PFSK-1 (cell line): Measurements from ENCODE around the gene PLXND1.

Source experiments
- SIN3A ChIP-seq: IDR thresholded peaks from 2 replicates; pipeline ENCODE4 v1.6.1; 2012; ENCODE audit warnings: mild to moderate bottlenecking, low read length, moderate library complexity, borderline replicate concordance; ENCODE audit not compliant: insufficient read depth
- TF ChIP-seq, protein P1 (sequence below), 2 experiments: IDR thresholded peaks; 2 replicates each; pipeline versions ENCODE4 v1.6.1 to v1.8.0; 2011 to 2012; ENCODE audit warnings: low read depth in 2 of 2, low read length in 2 of 2, control low read depth in 1 of 2, inconsistent platforms in 1 of 2, mild to moderate bottlenecking in 1 of 2, moderate library complexity in 1 of 2; ENCODE audit not compliant: insufficient read depth in 1 of 2

DNA sequence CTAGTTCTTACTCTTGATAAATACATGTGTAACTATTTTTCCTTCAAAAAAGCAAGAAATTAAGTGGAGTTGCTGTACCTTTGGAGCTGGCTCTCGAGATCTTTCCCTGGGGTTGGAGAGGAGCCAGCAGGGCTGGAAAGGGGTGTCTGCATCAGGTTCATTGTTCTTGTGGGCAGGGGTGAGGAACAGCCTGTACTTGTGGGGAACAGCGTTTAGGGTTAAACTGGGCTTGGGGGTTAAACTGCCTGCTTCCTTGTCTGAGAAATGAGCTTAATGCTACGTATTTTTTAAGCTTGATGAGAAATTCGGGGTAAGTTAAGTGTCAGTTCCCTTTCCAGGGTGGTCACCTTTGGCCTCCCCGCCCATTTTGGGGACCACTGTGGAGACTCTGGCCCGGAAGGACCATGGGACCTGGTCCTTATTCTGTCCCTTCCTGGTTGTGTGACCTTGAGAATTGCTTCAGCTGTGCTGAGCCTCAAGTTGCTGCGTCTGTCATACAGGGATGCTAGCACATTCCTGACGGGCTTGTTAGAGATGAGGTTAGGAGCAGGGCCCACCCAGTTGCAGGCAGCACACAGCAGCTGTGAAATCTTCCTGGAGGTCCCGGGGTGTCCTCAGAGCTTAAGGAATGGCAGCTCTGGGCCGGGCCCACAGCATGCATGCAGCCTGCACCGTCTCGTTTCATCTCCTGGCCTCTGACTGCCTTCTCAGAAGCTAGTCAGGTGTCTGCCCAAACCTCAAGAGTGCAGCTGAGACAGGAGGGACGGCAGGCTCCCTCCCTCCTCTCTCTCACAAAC is 51.9 kb downstream of the PLXND1 start:
- TF ChIP-seq, protein P1, sequence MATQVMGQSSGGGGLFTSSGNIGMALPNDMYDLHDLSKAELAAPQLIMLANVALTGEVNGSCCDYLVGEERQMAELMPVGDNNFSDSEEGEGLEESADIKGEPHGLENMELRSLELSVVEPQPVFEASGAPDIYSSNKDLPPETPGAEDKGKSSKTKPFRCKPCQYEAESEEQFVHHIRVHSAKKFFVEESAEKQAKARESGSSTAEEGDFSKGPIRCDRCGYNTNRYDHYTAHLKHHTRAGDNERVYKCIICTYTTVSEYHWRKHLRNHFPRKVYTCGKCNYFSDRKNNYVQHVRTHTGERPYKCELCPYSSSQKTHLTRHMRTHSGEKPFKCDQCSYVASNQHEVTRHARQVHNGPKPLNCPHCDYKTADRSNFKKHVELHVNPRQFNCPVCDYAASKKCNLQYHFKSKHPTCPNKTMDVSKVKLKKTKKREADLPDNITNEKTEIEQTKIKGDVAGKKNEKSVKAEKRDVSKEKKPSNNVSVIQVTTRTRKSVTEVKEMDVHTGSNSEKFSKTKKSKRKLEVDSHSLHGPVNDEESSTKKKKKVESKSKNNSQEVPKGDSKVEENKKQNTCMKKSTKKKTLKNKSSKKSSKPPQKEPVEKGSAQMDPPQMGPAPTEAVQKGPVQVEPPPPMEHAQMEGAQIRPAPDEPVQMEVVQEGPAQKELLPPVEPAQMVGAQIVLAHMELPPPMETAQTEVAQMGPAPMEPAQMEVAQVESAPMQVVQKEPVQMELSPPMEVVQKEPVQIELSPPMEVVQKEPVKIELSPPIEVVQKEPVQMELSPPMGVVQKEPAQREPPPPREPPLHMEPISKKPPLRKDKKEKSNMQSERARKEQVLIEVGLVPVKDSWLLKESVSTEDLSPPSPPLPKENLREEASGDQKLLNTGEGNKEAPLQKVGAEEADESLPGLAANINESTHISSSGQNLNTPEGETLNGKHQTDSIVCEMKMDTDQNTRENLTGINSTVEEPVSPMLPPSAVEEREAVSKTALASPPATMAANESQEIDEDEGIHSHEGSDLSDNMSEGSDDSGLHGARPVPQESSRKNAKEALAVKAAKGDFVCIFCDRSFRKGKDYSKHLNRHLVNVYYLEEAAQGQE (IDR thresholded peaks at IDR 0.05; ENCODE audit: insufficient read depth in 1 of 2, low read depth in 2 of 2, low read length in 2 of 2), result no peak
- no peak for TF ChIP-seq SIN3A
